Glutamatergic neuron (in vitro differentiated cells): Measurements from ENCODE around the gene PRR35. TPM values are rescaled to one million over a fixed set of nuclear protein-coding genes. Genes with fewer than 3 reads are reported as not detected.
A peak's percentile ranks its signal among the peaks of the same experiment; 100 is the strongest.

ENCODE experiments used
- DNase-seq: peaks from one replicate; pipeline ENCODE4 v3.0.0; 2022
- H3K27ac Mint-ChIP-seq: one replicate; pipeline ENCODE4 v1.8.0; 2020; ENCODE audit warnings: mild to moderate bottlenecking, mixed read lengths, inconsistent platforms; ENCODE audit not compliant: unreplicated experiment
- H3K27me3 Mint-ChIP-seq: one replicate; pipeline ENCODE4 v1.8.0; 2020; ENCODE audit warnings: mild to moderate bottlenecking, moderate library complexity, mixed read lengths, inconsistent platforms; ENCODE audit not compliant: unreplicated experiment
- H3K36me3 Mint-ChIP-seq: one replicate; pipeline ENCODE4 v1.8.0; 2020; ENCODE audit warnings: mild to moderate bottlenecking, mixed read lengths, inconsistent platforms; ENCODE audit not compliant: unreplicated experiment
- H3K4me1 Mint-ChIP-seq: one replicate; pipeline ENCODE4 v1.8.0; 2020; ENCODE audit warnings: mild to moderate bottlenecking, low read depth, mixed read lengths, inconsistent platforms; ENCODE audit not compliant: unreplicated experiment
- H3K4me3 Mint-ChIP-seq: one replicate; pipeline ENCODE4 v1.8.0; 2020; ENCODE audit warnings: mild to moderate bottlenecking, mixed read lengths, inconsistent platforms; ENCODE audit not compliant: unreplicated experiment
- H3K9me3 Mint-ChIP-seq: one replicate; pipeline ENCODE4 v1.8.0; 2020; ENCODE audit warnings: mild to moderate bottlenecking, moderate library complexity, mixed read lengths, inconsistent platforms; ENCODE audit not compliant: unreplicated experiment
- CTCF ChIP-seq: fragments of 200-600 bp; sonication (generic); IDR thresholded peaks from one replicate; pipeline ENCODE4 v1.5.0; 2021; ENCODE audit not compliant: partially characterized antibody, unreplicated experiment
- total RNA-seq: library from RNA; stranded (reverse); fragmentation: NEBNext Ultra II Directional; extraction: Animal tissue kit (Norgen Biotek cat#: 25700); gene quantifications from one replicate; pipeline ENCODE4 v1.2.1, GENCODE V29; 2021; ENCODE audit not compliant: unreplicated experiment

Gene PRR35
- total RNA-seq, 1 donor from 2014 or later, result not detected

GRCh38 chr16:533391-534123, 26.6 kb upstream of the PRR35 start:
- H3K36me3 Mint-ChIP-seq, result no peaks in the 10 kb centered on the region
- no peak overlapping the region for H3K4me3 Mint-ChIP-seq
- TF ChIP-seq CTCF, result no peak
- H3K9me3 Mint-ChIP-seq, result peaks cover 3% of the 10 kb centered on the region
- DNase-seq, result peak; percentile 66
- H3K27ac Mint-ChIP-seq, result no peak overlapping the region
- peaks cover 7% of the 10 kb centered on the region for H3K4me1 Mint-ChIP-seq
- H3K27me3 Mint-ChIP-seq, result peaks cover 7% of the 10 kb centered on the region

GRCh38 chr16:534135-534534, 26.1 kb upstream of the PRR35 start:
- DNase-seq, result no peak
- Mint-ChIP-seq H3K27ac (no peak overlapping the region), H3K4me3 (no peak overlapping the region), H3K9me3 (no peaks in the 10 kb centered on the region), H3K4me1 (peaks cover 5% of the 10 kb centered on the region), H3K27me3 (peaks cover 4% of the 10 kb centered on the region), H3K36me3 (no peaks in the 10 kb centered on the region)
- no peak for TF ChIP-seq CTCF

- Mint-ChIP-seq H3K4me1 (peaks cover 3% of the 10 kb centered on the region), H3K27me3 (peaks cover under 1% of the 10 kb centered on the region), H3K9me3 (no peaks in the 10 kb centered on the region), H3K4me3 (no peak overlapping the region), H3K27ac (no peak overlapping the region), H3K36me3 (no peaks in the 10 kb centered on the region)
- DNase-seq, result no peak
- TF ChIP-seq CTCF, result no peak
These were observed 25.2 kb upstream of the PRR35 start for GRCh38 chr16:534856-535445.

- Mint-ChIP-seq H3K27ac (no peak overlapping the region), H3K9me3 (no peaks in the 10 kb centered on the region), H3K4me3 (no peak overlapping the region), H3K36me3 (no peaks in the 10 kb centered on the region), H3K4me1 (no peaks in the 10 kb centered on the region), H3K27me3 (no peaks in the 10 kb centered on the region)
- no peak for TF ChIP-seq CTCF
- DNase-seq, result no peak
These were observed 24.5 kb upstream of the PRR35 start for GRCh38 chr16:535446-536405.
